ENCODE measurements around the gene AHNAK2.
"Not testable (repeated sequence)": the region's sequence is repeated elsewhere in the genome, so short reads cannot be mapped to it uniquely, and the experiment has no call there.

Gene AHNAK2

DNA sequence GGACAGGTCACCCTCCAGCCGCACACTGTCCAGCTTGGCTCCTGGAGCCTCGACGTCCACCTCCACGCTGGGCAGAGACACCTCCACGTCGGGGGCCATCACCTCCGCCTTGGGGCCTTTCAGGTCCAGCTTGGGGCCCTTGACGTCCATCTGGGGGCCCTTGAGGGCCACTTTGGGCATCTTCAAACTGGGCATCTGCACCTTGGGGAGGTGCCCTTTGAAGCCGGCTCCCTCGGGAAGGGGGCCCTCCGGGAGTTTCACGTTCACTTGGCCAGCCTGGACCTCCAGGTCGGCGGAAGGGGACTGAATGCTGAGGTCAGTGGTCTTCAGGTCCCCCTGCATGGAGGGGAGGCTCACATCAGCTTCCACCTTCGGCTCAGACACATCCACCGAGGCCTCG is 28.2 kb downstream of the AHNAK2 start:
- no peak for DNase-seq

DNA sequence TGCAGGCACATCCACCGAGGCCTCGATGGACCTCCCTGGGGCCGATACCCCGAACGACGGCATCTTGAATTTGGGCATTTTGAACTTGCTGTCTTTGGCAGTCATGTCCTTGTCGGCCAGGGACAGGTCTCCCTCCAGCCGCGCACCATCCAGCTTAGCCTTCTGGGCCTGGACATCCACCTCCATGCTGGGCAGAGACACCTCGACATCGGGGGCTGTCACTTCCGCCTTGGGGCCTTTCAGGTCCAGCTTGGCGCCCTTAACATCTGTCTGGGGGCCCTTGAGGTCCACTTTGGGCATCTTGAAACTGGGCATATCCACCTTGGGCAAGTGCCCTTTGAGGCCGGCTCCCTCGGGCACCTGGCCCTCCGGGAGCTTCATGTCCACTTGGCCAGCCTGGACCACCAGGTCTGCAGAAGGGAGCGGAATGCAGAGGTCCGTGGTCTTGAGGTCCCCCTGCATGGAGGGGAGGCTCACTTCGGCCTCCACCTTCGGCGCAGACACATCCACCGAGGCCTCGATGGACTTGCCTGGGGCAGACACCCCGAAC is 28.7 kb downstream of the AHNAK2 start:
- not testable (repeated sequence) for DNase-seq

DNA sequence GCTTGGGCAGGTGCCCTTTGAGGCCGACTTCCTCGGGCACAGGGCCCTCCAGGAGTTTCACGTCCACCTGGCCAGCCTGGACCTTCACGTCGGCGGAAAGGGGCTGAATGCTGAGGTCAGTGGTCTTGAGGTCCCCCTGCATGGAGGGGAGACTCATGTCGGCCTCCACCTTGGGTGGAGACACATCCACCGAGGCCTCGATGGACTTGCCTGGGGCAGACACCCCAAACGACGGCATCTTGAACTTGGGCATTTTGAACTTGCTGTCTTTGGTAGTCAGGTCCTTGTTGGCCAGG is 29.5 kb downstream of the AHNAK2 start:
- no peak for DNase-seq

DNA sequence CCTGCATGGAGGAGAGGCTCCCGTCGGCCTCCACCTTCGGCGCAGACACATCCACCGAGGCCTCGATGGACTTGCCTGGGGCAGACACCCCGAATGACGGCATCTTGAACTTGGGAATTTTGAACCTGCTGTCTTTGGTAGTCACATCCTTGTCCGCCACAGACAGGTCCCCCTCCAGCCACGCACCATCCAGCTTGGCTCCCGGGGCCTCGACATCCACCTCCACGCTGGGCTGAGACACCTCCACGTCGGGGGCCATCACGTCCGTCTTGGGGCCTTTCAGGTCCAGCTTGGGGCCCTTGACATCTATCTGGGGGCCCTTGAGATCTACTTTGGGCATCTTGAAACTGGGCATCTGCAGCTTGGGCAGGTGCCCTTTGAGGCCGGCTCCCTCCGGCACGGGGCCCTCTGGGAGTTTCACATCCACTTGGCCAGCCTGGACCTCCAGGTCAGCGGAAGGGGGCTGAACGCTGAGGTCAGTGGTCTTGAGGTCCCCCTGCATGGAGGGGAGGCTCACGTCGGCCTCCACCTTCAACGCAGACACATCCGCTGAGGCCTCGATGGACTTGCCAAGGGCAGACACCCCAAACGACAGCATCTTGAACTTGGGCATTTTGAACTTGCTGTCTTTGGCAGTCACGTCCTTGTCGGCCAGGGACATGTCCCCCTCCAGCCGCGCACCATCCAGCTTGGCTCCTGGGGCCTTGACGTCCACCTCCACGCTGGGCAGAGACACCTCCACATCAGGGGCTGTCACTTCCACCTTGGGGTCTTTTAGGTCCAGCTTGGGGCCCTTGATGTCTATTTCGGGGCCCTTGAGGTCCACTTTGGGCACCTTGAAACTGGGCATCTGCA is 30.1 kb downstream of the AHNAK2 start:
- DNase-seq: not testable (repeated sequence)

DNA sequence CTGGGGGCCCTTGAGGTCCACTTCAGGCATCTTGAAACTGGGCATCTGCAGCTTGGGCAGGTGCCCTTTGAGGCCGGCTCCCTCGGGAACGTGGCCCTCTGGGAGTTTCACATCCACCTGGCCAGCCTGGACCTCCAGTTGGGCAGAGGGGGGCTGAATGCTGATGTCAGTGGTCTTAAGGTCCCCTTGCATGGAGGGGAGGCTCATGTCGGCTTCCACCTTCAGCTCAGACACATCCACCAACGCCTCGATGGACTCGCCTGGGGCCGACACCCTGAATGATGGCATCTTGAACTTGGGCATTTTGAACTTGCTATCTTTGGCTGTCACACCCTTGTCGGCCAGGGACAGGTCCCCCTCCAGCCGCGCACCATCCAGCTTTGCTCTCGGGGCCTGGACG is 31.0 kb downstream of the AHNAK2 start:
- DNase-seq: not testable (repeated sequence)

DNA sequence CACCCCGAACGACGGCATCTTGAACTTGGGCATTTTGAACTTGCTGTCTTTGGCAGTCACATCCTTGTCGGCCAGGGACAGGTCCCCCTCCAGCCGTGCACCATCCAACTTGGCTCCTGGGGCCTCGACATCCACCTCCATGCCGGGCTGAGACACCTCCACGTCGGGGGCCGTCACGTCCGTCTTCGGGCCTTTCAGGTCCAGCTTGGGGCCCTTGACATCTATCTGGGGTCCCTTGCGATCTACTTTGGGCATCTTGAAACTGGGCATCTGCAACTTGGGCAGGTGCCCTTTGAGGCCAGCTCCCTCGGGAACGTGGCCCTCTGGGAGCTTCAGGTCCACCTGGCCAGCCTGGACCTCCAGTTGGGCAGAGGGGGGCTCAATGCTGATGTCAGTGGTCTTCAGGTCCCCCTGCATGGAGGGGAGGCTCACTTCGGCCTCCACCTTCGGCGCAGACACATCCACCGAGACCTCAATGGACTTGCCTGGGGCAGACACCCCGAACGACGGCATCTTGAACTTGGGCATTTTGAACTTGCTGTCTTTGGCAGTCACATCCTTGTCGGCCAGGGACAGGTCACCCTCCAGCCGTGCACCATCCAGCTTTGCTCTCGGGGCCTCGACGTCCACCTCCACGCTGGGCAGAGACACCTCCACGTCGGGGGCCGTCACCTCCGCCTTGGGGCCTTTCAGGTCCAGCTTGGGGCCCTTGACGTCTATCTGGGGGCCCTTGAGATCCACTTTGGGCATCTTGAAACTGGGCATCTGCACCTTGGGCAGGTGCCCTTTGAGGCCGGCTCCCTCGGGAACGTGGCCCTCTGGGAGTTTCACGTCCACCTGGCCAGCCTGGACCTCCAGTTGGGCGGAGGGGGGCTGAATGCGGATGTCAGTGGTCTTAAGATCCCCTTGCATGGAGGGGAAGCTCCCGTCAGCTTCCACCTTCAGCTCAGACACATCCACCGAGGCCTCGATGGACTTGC is 31.9 kb downstream of the AHNAK2 start:
- not testable (repeated sequence) for DNase-seq

DNA sequence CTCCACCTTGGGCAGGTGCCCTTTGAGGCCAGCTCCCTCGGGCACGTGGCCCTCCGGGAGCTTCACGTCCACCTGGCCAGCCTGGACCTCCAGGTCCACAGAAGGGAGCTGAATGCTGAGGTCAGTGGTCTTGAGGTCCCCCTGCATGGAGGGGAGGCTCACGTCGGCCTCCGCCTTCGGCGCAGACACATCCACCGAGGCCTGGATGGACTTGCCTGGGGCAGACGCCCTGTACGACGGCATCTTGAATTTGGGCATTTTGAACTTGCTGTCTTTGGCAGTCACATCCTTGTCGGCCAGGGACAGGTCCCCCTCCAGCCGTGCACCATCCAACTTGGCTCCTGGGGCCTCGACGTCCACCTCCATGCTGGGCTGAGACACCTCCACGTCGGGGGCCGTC is 32.9 kb downstream of the AHNAK2 start:
- not testable (repeated sequence) for DNase-seq

DNA sequence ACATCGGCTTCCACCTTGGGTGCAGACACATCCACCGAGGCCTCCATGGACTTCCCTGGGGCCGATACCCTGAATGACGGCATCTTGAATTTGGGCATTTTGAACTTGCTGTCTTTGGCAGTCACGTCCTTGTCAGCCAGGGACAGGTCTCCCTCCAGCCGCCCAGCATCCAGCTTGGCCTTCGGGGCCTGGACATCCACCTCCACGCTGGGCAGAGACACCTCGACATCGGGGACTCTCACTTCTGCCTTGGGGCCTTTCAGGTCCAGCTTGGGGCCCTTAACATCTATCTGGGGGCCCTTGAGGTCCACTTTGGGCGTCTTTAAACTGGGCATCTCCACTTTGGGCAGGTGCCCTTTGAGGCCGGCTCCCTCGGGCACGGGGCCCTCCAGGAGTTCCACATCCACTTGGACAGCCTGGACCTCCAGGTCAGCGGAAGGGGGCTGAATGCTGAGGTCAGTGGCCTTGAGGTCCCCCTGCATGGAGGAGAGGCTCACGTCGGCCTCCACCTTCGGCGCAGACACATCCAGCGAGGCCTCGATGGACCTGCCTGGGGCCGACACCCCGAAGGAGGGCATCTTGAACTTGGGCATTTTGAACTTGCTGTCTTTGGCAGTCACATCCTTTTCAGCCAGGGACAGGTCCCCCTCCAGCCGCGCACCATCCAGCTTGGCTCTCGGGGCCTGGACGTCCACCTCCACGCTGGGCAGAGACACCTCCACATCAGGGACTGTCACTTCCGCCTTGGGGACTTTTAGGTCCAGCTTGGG is 33.6 kb downstream of the AHNAK2 start:
- not testable (repeated sequence) for DNase-seq

DNA sequence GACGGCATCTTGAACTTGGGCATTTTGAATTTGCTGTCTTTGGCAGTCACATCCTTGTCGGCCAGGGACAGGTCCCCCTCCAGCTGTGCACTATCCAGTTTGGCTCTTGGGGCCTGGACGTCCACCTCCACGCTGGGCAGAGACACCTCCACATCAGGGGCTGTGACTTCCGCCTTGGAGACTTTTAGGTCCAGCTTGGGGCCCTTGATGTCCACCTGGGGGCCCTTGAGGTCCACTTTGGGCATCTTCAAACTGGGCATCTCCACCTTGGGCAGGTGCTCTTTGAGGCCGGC is 34.2 kb downstream of the AHNAK2 start:
- DNase-seq: not testable (repeated sequence)

DNA sequence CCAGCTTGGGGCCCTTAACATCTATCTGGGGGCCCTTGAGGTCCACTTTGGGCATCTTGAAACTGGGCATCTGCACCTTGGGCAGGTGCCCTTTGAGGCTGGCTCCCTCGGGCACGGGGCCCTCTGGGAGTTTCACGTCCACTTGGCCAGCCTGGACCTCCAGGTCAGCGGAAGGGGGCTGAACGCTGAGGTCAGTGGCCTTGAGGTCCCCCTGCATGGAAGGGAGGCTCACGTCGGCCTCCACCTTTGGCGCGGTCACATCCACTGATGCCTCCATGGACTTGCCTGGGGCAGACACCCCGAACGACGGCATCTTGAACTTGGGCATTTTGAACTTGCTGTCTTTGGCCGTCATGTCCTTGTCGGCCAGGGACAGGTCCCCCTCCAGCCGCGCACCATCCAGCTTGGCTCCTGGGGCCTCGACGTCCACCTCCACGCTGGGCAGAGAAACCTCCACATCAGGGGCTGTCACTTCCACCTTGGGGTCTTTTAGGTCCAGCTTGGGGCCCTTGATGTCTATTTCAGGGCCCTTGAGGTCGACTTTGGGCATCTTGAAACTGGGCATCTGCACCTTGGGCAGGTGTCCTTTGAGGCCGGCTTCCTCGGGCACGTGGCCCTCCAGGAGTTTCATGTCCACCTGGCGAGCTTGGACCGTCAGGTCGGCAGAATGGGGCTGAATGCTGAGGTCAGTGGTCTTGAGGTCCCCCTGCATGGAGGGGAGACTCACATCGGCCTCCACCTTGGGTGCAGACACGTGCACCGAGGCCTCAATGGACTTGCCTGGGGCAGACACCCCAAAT is 34.8 kb downstream of the AHNAK2 start:
- not testable (repeated sequence) for DNase-seq

DNA sequence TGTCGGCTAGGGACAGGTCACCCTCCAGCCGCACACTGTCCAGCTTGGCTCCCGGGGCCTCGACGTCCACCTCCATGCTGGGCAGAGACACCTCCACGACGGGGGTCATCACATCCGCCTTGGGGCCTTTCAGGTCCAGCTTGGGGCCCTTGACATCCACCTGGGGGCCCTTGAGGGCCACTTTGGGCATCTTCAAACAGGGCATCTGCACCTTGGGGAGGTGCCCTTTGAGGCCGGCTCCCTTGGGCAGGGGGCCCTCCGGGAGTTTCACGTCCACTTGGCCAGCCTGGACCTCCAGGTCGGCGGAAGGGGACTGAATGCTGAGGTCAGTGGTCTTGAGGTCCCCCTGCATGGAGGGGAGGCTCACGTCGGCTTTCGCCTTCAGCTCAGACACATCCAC is 35.6 kb downstream of the AHNAK2 start:
- DNase-seq: no peak

DNA sequence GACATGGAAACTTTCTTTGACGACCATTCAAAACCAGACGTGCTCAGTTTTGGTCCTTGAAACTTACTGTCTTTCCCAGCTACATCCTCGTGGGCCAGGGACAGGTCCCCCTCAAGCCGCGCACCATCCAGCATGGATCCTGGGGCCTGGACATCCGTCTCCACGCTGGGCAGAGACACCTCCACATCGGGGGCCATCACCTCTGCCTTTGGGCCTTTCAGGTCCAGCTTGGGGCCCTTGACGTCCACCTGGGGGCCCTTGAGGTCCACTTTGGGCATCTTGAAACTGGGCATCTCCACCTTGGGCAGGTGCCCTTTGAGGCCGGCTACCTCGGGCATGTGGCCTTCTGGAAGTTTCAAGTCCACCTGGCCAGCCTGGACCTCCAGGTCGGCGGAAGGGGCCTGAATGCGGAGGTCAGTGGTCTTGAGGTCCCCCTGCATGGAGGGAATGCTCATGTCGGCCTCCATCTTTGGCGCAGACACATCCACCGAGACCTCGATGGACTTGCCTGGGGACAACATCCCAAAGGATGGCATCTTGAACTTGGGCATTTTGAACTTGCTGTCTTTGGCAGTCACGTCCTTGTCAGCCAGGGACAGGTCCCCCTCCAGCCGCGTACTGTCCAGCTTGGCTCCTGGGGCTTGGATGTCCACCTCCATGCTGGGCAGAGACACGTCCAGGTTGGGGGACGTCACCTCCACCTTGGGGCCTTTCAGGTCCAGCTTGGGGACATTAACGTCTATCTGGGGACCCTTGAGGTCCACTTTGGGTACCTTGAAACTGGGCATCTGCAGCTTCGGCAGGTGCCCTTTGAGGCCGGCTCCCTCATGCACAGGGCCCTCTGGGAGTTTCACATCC is 36.4 kb downstream of the AHNAK2 start:
- DNase-seq: no peak

DNA sequence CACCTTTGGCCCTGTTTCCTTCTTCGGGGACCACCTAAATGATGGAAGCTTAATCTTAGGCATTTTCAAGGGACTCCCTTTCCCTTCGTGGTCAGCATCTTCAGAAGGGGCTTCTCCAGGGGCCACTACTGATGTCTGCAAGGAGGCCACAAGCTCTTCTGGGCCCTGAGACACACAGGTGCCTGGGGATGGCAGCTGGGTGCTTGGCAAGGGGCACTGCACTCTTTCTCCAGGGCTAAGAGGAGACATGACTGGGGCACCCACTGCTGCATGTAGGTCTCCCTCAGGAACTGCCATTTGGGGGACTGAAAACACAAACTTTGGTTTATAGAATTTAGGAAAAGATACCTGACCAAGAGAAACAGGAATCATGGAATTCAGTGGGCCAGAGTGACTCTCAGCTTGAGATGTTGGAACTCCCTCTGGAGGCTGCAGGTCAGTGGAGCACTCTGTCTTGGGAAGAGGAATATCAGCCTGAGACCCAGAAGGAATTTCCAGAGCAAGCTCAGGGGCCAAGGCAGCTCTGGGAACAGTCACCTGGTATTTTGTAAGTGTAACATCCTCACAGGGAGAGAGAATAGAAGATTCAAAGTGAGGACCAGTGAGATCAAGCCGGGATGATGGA is 37.5 kb downstream of the AHNAK2 start:
- no peak for DNase-seq

DNA sequence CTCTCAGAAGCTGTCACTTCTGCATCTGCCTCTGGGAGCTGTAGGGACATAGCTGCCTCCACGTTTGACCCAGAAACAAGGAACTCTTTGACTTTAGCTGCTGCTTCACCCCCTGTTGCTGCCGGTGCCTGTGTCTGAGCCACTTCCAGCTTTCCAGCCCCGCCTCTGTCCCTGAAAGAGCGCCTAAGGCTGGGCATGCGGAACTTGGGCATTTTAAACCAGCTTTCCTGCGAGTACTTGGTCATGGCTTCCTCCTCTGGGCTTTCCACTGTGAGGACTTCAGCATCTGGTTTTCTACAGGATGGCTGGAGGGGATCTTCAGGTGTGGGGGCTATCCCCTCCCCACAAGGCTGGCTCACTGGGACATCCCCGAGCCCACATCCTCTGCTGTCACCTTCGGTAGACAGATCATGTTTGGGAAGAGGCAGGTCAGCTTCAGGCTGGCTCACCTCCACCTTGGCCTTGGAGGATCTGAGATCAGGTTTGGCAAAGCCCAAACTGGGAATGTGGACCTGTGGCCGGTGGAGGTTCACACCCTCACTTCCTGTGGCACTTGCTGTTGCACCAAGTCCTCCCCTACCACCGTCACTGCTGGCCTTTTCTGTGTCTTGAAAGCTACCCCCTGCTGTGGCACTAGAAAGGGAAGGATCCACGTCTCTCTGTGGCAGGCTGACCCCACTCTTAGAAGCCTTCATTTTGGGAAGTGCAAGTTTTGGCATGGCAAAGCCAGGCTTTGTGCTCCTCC is 38.3 kb downstream of the AHNAK2 start:
- no peak for DNase-seq

DNA sequence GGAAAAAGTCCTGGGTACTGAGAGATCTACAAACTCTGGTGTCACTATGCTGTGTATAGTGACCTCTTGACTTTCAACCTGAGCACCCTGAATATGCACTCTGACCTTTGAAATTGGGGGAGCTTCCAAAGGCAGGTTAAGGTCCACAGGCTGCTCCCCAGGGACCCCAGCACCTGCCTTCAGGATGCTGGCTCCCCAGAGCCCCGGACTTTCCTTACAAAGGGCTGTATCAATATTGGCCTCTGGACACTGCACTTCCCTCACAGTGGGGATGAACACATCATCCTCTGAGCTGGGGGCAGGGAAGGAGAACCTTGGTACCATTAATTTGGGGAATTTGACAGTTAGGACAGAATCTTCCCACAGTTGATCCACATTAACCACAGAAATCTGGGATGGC is 39.2 kb downstream of the AHNAK2 start:
- DNase-seq: no peak

DNA sequence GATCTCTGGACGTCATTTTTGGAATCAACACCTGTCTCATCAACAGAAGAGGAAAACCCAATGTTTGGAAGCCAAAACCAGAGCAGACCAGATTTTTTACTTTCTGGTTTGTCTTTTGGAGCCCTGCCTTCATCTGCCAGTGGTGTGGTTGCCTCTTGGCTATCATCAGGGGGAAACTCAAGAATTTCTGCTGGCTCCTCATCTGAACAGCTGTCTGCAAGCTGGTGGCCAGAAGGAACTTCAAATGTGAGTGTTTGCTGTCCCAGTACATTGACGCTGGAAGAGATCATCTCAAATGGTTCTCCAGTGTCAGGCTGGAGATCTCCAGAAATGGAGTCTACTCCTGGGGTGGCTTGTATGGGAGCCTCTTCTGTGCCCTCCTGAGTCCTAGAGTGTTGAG is 39.7 kb downstream of the AHNAK2 start:
- DNase-seq: no peak

DNA sequence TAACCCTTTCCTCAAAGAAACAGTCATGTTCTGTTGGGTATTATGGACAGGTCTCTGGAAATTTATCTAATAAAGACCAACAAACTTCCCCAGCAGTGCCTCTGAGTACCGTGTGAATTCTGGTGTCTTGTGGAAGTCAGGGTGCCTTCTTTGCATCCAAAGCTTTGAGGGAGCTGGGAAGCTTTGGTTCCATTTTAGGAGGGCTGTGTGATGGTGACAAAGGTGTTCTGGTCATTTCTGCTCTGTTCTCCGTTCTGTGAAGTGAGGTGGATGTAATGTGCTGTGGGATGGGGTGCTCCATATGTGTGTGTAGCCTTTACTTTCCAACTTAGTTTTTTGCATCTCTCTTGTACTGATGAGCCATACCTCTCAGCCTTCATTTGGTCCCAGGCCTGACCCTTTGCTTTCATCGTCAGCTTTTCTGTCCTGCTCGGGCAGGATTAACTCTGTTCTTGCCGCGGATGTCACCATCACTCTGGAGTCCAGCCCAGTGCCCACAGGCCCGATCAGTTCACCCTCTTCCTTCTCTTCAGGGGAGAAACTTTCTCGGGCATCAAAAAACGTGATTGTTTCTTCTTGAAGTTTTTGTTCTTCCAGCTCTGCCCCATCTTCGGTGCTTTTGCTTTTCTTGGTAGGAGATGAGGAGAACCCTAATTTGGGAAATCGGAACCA is 40.3 kb downstream of the AHNAK2 start:
- no peak for DNase-seq

DNA sequence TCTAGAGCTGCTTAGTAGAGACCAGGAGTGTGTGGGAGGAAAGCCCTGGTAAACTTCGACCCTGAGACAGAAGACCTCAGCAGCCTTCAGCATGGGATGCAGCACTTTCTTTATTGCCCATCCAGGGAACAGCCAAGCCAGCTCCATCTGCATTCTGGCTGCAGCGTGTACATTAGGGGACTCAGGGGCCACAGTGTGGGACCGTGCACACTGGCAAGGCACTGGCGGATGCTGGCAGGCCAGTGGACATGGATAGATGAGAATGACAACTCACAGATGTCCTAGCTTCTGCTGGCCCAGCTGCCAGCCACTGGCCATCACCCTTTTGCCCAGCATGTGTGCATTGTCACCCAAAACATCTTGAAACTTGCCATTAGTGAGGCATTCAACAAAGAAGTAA is 41.0 kb downstream of the AHNAK2 start:
- DNase-seq: no peak

Measured in stimulated activated CD4-positive, alpha-beta T cell treated with anti-CD3 and anti-CD28 coated beads, Interleukin-4, amount 100 ng/mL, for 4 hours (primary cell).